Measurements from ENCODE around the gene SLC22A3.
"Not testable (repeated sequence)": the region's sequence is repeated elsewhere in the genome, so short reads cannot be mapped to it uniquely, and the experiment has no call there.

SLC22A3 gene, protein sequence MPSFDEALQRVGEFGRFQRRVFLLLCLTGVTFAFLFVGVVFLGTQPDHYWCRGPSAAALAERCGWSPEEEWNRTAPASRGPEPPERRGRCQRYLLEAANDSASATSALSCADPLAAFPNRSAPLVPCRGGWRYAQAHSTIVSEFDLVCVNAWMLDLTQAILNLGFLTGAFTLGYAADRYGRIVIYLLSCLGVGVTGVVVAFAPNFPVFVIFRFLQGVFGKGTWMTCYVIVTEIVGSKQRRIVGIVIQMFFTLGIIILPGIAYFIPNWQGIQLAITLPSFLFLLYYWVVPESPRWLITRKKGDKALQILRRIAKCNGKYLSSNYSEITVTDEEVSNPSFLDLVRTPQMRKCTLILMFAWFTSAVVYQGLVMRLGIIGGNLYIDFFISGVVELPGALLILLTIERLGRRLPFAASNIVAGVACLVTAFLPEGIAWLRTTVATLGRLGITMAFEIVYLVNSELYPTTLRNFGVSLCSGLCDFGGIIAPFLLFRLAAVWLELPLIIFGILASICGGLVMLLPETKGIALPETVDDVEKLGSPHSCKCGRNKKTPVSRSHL

DNA sequence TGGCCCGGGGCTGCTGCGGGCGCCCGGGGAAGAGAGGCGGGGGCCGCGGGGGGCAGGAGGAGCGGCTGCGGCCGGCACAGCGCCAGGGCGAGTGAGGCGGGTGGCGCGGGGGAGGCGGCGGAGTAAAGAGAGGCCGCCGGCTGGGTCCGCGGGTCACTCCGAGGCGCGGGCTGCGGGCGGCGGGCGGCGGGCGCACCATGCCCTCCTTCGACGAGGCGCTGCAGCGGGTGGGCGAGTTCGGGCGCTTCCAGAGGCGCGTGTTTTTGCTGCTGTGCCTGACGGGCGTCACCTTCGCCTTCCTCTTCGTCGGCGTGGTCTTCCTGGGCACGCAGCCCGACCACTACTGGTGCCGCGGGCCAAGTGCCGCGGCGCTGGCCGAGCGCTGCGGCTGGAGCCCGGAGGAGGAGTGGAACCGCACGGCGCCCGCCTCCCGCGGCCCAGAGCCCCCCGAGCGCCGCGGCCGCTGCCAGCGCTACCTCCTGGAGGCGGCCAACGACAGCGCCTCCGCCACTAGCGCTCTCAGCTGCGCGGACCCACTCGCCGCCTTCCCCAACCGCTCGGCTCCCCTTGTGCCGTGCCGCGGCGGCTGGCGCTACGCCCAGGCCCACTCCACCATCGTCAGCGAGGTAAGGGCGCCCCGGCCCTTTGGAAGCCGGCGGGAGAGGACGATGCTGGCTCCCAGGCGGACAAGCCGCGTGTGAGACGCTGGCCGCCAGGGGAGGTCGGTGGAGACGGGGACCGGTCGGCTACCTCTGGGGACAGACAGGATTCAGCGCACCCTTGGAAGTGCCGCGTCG is at the start of gene SLC22A3:
Gene SLC22A3 (plus strand): TSS at position 156 of the 797 bp plus-strand sequence. CDS start 42 bp downstream, at position 198.
- peak; percentile 31 for DNase-seq (ENCODE audit: low spot score)

DNA sequence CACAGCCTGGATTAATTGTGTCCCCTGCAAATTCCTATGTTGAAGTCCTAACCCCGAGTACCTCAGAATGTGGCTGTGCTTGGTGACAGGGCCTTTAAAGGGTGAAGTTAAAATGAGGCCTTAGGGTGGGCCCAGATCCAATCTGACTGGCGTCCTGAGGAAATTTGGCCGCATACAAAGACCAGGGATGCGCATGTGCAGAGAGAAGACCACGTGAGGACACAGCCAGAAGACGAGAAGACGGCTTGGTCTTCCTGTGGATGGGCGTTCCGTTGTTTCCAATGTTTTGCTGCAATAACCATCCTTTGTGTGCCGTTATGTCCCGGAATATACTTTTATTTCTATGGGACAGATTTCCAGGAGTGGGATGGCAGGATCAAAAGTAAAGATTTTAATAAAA is 48.6 kb upstream of the SLC22A3 start:
- DNase-seq (ENCODE audit: low spot score) = no peak

DNA sequence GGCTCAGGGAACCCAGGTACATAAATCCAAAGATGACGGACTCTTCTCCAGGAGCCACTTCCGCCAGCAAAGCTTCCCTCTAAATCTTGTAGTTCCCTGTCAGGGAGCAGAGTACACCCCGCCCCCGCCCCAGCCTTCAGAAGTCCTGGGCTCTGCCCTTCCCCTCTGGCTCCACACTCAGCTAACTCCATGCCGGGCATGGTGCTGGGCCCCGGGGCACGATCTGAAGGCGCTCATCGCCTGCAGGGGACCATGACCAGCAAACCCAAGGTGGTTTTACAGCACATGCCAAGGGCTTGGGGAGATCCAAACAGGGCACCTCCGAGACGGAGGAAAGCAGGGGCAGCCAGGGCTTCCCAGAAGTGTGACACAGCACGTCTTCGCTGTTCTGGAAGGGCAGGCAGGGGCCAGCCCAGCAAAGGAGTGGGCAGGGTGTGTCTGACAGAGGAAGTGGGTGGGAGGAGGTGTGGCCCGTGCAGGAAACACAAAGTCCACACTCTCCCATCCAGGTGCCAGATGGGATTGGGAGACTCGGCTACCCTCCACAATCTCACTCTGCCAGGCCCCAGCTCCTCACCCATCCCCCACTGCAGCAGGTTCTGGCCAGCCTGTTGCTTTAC is 48.0 kb upstream of the SLC22A3 start:
- DNase-seq (ENCODE audit: low spot score) = peak; percentile 77

DNA sequence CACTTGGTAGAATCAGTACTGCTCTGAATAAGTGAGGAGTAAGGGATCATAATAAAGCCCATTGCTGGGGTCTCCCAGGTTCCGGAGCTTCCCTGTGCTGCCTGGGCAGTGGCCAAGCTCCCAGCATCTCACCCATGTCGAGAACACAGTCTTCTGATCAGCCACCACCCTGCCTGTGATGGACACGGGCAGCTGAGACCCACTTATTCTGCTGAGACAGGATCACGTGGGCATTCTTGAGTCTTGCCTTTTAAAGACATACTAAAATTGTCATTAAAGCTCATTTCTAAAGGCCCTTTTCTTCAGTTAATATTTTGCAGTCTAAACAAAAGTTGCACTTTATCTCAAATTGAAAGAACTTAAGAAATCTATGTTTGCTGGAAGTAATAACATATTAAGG is 46.8 kb upstream of the SLC22A3 start:
- DNase-seq (ENCODE audit: low spot score) = no peak

DNA sequence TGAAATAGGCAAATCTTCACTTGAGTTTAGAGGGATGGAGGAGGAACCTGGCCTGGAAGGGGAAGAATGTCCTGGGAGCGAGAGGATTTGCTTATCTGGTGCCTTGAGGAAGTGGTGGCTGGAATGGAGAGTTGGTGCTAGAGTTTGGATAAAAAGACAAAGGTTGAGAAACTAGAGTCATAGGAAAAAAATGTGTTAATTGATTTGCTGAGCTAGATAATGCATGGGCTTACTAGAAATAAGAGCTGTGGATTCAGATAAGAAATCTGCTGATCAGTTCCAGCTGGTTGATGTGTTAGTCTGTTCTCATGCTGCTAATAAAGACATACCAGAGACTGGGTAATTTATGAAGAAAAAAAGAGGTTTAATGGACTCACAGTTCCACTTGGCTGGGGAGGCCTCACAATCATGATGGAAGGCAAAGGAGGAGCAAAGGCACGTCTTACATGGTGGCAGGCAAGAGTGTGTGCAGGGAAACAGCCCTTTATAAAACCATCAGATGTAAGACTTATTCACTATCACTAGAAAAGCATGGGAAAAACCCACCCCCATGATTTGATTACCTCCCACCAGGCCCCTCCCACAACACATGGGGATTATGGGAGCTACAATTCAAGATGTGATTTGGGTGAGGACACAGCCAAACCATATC is 45.6 kb upstream of the SLC22A3 start:
- DNase-seq (ENCODE audit: low spot score) = not testable (repeated sequence)

DNA sequence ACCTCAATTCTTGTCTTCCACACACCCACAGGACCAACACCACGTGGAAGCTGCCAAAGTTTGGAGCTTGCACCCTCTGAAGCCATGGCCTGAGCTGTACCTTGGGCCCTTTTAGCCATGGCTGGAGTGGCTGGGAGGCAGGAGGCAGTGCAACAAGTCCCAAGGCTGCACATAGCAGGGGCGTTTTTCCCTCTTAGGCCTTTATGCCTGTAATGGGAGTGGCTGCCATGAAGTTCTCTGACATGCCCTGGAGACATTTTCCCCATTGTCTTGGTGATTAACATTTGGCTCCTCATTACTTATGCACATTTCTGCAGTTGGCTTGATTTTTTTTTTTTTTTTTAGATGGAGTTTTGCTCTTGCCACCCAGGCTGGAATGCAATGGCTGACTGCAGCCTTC is 44.4 kb upstream of the SLC22A3 start:
- DNase-seq (ENCODE audit: low spot score) = no peak

DNA sequence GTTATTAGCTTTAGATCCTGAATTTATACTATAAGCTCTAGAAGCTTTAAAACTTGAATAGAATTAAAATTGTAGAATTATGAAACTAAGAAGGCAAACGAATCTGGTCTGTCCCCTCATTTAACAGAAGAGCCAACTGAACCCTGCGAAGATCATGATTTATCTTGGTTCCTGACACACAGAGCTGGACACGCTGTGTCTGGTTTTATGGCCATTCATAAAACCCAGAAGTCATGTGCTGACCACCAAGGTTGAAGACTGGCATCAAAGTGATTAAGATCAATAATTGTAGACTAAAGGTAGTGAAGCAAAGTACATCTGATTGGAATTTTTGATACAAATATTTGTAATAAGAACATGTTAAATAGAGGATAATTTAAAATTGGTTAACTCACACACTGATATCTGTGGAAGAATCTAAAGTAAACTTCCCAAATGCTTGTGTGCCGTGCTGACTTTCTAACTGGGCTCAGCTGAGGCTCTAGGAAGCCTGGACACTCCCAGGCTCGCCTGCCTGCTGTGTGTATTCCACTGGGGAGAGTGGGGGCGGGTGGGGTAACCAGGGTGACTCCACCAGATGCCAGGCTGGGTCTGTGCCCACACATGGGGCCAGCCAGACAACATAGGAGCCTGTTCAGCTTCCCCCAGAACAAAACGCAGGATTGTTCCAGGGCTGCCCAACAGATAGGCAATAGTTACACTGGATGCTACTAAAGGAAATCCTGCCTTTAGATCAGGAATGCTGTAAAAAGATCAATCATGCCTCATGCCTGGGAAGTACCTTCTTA is 42.1 kb upstream of the SLC22A3 start:
- no peak for DNase-seq (ENCODE audit: low spot score)

DNA sequence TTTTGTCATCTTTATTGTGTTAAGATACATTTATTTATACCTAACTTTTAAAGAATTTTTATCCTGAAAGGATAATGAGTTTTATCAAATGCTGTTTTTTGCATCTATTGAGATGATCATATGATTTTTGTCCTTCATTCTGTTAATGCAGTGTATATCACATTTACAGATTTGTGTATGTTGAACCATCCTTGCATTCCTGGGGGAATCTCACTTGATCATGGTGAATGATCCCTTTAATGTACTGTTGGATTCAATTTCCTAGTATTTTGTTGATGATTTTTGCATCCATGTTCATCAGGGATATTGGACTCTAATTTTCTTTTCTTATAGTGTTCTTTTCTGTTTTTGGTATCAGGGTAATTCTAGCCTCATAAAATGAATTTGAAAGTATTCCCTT is 38.5 kb upstream of the SLC22A3 start:
- DNase-seq (ENCODE audit: low spot score) = no peak

DNA sequence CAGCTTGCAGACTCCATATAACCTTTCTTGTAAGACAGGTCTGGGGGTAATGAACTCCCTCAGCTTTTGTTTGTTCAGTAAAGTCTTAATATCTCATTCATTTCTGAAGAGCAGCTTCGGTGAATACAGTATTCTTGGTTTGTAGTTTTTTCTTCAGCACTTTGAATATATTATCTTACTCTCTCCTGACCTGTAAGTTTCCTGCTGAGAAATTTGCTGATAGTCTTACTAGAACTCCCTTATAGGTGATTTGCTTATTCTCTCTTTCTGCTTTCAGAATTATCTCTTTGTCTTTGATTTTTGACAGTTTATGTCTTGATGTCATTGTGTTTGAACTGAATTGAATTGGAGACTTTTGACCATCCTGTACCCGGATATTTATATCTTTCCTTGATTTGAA is 35.3 kb upstream of the SLC22A3 start:
- no peak for DNase-seq (ENCODE audit: low spot score)

DNA sequence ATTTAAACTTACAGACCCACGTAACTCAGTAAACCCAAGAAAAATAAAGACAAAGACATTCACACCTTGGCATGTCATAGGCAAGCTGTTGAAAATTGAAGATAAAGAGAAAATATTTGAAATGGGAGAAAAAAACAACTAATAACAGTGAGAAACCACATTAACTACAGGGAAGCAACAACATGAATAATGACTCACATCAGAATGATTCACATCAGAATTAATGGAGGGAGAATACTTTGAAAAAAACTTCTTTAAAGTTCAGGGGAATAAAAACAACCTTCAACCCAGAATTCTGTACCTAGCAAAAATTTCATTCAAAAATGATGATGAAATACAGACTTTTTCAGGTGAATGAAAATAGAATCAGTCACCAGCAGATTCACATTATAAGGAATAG is 32.9 kb upstream of the SLC22A3 start:
- no peak for DNase-seq (ENCODE audit: low spot score)

DNA sequence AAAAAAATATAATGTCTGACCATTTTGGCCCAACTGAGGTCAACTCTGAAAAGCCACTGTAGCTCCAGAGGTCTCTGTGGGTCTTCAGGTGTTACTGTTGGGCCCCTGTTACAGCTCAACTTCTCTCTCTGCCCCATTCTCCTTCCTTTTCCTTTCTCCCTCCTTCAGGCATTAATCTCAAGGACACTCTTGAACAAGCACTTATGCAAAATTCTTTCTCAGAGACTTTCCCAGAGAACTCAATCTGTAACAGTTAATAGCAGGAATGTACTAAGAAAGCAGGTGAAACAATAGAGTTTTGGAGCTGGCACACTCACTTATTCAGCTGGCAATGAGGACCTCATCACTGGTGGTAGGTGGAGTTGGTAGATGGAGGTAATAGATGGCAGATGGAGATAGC is 31.9 kb upstream of the SLC22A3 start:
- no peak for DNase-seq (ENCODE audit: low spot score)

DNA sequence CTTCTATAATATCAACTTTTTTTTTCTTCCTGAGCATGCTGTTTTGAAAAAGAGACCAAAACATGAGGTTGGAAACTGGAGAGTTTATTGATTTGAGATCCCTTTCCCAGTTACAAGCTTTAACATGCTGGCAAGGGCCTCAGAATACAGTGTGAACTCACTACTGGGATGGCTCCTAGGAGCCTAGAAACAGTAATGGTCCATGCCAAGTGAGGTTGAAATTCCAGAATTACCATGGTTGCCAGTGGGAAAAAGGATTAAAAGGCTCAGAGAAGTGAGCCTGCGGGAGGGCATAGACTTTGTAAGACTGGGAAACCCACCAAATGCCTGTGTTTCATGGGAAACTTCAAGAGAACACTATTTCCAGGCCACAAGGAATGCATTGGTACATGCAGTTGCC is 28.9 kb upstream of the SLC22A3 start:
- no peak for DNase-seq (ENCODE audit: low spot score)

DNA sequence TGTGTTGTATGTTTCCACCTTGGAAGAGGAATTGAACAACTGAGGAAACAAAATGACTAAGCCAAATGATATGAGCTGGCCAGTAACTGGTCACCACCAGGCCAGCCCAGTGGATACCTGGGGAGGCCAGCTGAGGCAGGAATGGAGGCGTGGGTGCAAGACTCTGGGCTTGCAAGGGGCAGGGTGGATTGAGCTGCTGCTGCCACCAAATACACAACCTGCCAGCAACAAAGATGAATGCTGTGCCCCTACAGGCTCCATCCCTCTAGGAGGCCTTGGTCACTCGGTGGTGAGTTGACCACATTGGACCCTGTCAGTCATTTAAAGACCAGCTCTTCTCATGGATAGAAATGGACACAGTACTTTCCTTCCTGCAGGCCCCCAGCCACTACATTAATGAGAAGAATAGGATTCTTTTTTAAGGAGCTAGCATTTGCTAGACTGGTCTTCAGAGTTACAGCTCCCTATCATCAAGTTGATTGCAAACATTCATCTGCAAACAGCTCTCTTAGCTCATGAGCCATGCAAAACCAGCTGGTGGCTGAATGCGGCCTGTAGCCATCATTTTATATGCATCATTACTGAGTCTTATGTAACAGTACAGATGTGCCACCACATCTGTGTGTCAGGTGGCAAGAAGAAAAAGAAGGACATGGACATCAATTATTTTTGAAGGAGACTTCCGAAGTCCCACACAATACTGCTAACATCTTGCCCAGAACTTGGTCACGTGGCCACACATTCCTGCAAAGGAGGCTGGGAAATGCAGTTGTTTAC is 26.3 kb upstream of the SLC22A3 start:
- no peak for DNase-seq (ENCODE audit: low spot score)

DNA sequence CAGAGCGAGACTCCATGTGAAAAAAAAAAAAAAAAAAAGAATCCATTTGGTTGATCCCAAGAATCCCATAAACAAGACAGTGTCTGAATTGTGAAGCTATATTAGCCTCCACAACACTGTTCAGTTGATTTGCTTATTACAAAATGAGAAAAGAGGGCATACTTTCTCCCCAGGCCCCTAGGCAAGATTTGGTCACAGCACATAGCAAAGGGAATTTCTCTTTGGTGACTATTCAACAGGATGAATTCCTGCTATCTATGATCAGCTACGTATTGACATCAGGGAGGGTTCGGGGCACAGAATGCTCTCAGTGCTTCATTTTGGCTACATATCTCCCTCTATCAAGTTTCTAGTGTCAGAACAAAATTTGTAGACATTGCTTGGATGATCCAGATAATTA is 20.2 kb upstream of the SLC22A3 start:
- DNase-seq (ENCODE audit: low spot score) = no peak

DNA sequence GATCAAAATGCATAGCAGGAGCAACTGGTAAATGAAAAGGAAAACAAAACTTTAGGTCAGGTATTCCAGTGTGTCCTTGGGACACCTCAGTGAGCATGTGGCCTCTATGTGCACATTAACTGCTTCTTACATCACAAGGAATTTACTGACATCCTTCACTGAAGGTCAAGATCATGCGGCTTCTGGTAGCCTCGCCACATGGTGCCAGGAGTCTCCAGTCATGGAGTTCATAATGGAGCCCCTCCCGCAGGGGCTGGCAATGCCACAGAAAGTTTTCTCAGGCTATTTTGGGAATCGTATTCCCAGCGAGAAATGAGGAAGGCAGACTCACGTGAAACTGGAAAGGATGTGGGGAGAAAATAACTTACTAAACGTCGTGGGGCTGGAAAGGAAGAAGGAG is 19.7 kb upstream of the SLC22A3 start:
- no peak for DNase-seq (ENCODE audit: low spot score)

DNA sequence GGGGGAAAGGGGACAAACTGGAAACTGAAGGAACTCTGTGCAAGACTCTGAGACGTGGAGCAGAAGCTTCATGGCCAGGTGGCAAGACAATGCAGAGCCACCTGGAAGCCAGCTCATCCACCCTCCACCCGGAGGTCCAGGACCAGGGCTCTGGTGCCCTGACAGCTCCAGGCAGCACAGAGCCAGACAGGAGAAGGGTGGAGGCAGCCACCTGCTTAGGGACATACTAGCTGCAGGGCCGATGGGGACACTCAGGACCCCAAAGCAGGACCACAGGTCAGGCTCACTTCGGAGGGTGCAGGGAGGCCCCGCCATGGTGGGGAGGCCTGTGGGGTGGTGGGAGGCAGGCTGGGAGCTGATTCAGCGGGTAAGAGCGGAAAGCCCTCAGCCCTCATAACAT is 19.0 kb upstream of the SLC22A3 start:
- no peak for DNase-seq (ENCODE audit: low spot score)

DNA sequence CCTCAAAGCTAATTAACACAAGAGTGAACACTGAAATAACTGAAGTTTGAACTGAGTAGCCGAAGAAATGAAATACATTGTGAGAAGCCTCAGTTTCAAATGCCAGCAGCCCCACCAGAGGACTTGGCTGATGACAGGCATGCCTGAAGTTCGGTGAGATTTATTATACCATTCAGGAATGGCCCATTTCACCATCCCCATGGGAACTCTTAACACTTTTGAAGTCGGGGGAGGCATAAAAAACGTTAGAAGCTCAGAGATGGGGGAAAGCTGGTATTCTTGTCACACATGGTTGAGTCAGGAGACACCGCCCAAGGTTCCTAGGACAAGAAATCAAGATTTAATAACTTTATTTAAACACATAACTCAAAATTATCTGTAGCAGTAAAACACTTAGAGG is 17.6 kb upstream of the SLC22A3 start:
- DNase-seq (ENCODE audit: low spot score) = no peak

DNA sequence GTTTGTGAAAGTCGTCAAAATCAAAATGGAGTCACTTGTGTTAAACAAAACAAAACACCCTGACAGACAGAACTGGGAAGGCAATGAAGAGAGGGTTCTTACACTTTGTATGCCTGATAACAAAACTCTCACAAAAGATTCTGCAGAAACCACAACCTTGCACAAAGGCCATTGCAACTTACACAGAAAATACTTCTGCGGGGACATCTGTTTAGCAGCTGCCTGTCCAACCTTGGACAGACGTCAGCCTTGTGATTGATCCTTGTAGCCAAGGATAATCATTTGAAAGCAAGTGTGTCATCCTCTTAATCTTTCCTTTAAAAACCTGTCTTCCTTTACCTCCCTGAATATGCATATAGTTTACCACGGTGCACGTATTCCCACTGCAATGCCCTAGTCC is 17.0 kb upstream of the SLC22A3 start:
- DNase-seq (ENCODE audit: low spot score) = no peak

DNA sequence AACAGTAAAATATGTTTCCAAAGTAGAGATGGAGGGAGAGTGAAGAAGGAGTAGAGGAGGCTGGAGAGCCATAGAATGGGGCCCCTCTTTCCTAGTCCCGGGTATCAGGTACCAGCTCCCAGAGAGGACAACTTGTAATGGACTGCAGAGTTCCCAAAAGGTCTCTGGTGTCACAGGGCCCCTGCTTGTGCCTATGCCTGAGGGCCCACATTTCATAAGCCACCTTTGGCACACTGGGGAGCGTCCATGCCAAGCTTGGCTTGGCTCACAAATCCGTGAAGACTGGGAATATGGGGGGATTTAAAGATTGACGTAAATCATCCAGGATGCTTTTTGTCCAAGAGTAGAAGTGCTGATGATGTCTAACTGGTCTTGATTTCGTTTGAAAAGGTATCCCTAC is 16.4 kb upstream of the SLC22A3 start:
- no peak for DNase-seq (ENCODE audit: low spot score)

DNA sequence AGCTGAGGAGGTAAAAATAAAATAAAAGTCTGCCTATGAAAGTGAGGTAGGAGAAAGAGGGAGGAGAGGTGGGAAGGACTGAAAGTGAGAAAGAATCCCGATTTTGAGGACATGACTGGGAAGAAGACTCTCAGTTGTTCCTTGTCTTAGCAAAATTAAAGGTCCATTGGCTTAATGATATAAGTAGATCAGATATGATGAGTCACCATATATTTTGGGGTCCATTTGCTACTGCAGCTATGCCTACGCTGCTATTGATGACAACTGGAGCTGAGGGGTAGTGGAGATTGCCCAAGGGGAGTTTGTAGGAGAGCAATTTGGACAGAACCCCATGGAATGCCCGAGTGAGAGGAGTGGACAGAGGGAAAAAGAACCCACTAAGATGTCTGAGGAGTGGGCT is 15.1 kb upstream of the SLC22A3 start:
- DNase-seq (ENCODE audit: low spot score) = no peak

DNA sequence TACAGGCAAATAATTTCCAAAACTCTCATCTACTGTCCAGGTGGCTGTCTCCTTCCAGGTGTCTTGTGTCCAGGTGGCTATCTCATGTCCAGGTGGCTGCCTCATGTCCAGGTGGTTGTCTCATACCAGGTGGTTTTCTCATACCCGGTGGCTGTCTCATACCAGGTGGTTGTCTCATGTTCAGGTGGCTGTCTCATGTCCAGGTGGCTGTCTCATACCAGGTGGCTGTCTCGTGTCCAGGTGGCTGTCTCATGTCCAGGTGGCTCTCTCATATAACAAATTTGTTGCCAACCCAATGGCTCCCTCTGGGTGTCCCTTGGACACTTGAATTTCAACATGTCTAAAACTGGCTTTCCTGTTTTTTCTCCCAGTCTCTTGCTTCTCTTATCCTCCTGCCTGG is 14.3 kb upstream of the SLC22A3 start:
- no peak for DNase-seq (ENCODE audit: low spot score)

Data from LoVo (cell line).